Stimulated activated CD4-positive, alpha-beta T cell treated with anti-CD3 and anti-CD28 coated beads, Interleukin-4, amount 100 ng/mL, for 1 hour (primary cell): ENCODE measurements around the gene COL5A1.
"Not testable (repeated sequence)": the region's sequence is repeated elsewhere in the genome, so short reads cannot be mapped to it uniquely, and the experiment has no call there.

ENCODE experiments used
- DNase-seq: peaks from one replicate; pipeline ENCODE4 v3.0.0-alpha.2; 2020

Gene COL5A1

DNA sequence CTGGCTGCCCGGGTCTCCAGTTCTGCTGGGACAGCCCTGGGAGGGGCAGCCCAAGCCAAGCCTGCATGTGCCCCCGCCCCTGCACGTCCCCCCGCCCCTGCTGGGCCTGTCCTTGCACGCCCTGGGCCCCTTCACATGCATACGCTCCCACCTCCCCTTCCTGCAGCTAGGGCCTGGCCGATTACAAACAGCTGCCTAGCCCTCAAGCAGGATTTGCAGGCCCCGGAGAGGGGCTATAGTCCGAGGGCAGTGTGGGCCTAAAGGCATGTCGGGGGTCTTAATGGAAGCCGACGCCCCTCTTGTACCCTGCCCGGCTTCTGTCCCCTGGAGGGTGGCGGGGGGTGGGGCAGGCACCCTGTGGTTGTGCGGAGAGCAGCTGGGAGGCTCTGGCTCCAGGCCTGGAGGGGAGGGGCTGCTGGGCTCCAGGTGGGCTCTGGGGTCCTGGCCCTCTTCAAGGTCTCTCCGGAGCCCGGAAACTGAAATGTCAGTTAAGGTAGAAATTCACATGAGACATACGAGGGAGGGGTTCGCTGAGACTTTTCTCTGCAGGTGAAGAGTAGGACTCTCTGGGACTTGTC is 16.9 kb downstream of the COL5A1 start:
- DNase-seq = no peak

DNA sequence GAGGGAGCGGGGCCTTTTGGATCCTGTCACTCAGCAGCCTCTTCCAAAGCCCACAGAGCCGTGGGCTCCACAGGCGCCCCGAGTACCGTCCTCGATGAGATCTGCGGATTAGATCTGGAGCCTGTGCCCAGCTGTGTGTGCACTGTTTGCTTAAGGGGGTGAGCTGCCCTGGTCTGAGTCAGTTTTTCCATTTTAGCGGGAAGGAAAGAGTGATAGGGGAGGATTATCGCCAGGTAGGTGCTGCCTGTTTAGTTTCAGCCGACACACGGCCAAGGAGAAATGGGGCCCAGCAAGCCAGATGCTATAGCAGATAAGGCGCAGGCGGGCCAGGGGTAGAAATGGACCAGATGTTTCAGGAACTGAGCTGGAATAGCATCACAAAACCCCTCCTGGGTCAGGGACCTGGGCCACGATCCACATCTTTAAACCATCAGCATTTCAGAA is 18.1 kb downstream of the COL5A1 start:
- no peak for DNase-seq

DNA sequence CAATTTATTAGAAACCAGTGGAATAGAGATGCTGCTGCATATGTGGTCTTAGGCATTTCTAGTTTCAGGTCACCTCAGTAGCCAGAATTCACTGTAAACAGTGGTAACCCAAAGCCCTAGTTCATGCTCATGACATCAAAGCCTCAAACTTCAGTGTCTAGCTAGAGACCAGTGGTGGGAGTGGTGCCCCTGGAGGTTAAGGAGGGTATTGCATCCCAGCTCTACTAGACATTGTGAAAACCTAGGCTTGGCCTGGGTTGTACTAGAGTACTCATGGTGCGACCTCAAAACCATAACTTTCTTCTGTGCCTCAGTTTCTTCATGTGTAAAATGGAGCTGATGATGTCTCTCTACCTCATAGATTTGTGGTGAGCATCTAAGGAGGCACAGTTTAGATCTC is 18.8 kb downstream of the COL5A1 start:
- DNase-seq = no peak

DNA sequence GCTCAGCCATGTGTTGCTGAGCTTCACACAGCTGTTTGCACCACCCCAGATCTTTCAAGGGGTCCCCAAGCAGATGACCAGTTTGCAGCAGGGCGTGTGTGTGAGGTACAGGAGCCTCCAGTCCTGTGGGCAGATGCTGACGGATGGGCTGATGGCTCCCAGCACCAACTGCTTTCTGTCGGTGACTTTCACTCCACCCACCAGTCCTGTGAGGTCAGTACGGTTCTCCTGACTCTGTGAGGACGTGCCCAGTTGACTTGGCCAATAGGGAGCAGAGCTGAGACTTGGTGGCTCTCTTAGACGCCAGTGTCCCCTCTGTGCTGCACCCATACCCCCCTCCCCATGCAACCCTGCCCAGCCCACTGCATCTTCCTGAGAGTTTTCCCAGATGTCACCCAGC is 19.7 kb downstream of the COL5A1 start:
- no peak for DNase-seq

DNA sequence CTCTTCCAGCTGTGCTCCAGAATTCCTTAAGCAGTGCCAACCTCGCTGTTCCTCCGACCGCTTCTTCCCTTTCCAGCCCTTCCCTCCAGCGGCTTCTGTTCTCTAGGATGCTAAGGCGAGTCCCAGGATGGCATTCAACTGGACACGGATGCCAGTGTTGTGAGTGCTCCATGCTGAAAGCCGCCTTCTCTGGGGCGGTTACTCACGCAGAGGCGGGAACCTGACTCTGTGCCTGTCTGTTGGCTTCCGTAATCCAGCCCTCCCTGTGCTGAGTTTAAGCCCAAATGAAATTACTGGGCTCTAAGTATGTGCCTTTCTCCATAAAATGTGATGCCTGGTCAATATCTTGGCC is 20.2 kb downstream of the COL5A1 start:
- no peak for DNase-seq

DNA sequence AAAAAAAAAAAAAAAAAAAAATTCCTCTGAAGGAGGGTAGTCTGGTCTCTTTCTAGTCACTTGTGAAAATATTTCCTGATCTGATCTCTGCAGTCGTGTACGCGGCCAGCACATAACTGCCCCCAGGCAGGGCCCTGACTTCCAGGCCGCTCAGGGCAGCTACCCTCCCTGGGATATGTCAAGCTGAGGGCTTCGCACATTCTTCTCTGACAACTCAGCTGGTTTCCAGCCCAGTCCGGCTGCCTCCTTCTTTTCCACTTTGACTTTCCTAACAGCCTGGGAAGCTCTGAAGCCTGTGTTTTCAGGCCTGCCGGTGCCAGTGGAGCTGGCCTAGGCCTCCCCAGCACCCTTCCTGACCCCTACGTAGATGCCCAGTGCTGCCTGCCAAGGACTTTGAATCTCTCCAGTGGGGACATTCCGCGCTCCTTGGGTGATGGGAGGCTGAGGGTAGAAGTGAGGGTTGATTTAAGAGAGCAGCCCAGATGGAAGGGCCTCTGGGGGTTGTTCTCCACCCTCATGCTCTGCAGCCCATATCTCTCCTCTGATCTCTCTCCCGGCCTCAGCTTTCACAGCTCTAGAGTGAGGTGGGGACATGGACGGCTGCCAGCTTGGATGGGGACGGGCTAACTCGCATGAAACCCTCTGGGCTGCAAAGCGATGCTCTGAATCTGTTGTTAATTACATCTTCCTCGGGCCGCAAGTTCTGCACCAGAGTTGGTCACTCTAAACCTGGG is 20.7 kb downstream of the COL5A1 start:
- DNase-seq = no peak

DNA sequence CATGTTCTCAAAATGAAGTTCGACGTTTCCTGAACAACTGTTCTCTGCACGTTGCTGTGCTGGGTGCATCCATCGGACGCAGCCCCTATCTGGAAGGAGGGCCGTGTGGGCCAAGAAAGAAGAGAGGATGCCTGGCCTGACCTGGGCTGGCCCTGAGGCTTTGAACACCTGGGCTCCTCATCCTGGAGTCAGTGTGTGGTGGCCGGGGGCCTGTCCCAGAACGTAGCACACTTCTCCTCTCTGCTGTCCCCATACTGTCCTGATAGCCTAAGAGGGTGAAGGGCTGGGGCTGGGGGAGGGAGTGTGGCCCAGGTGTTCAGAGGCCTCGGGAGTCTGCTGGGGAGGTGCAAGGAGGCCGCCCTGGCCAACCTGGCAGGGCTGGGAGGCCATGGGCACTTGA is 21.5 kb downstream of the COL5A1 start:
- no peak for DNase-seq

DNA sequence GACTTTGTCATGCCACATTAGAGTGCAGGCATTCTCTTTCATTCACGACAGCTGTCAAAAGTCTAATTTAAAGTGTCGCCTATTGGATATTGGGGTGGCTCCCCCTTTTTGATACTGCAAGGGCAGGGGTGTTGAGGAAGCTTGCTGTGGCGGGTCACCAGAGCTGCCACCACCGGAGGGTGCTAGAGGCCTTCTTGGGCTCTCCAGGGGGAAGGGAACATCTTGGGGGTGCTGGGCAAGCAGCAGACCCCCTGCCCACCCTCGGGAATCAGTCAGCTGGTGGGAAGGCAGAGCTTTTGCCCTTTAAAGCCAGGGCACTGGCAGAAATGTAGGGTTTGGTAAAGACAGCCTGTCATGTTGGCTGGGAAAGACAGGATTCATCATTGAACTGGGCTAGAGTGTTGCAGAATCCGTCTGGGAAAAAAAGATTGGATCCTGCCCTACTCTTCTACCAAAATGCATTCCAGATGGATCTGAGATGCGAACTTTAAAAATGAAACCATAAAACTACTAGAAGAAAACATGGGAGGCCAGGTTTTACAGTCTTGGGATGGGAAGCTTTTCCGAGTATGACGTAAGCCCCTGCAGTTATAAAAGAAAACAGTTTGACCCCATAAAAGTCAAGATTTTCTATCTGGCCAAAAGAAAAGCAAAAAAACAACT is 22.3 kb downstream of the COL5A1 start:
- DNase-seq = no peak

DNA sequence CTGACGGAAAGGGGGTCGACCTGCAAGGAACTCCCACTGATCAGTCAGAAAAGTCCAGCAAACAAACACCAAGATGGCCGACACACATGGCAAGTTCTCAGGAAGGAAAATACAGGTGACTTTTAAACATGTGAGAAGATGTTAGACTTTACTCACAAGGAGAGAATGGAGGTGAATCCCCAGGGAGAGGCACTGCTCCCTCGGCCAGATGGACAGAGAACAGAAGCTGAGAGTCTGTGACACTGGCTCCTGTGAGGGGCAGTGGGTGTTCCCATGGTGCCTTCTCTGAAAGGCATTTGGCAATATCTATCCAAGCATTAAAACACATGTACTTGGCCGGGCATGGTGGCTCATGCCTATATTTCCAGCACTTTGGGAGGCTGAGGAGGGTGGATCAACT is 22.8 kb downstream of the COL5A1 start:
- no peak for DNase-seq

DNA sequence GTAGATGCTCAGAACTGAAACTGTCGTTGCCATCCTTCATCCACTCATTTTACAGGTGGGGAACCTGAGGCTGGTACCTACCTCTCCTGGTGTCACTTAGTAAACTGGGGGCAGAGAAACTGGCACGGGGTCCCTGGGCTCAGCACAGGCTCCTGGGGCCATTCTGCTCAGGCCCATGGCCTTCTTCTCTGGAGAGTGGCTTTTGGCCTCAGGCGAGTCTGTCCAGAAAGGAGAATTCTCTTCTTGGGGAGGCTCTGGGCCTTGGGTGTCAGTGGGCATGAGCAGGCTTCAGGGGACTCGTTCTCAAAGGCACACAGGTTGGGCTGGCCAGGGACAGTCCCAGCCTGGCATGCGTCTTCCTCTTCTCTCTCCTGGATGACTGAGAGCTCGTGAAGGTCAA is 24.6 kb downstream of the COL5A1 start:
- no peak for DNase-seq

DNA sequence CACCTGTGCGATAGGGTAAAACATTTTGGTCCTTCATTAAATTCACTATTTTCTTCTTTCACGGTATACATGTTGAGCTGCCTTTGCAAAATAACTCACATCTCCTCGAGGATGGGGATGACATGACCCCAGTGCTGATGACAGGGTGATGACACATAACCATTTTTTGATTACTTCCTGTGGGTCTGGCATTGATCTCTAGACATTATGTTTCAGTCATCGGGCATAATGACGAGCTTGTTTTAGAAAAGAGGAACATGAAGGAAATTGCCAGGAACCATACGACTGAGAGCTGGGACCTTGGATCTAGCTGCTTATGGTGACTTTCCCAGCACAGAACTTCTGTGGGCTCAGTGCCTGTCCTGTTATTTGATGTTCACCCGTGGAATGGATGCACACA is 25.2 kb downstream of the COL5A1 start:
- DNase-seq = no peak

DNA sequence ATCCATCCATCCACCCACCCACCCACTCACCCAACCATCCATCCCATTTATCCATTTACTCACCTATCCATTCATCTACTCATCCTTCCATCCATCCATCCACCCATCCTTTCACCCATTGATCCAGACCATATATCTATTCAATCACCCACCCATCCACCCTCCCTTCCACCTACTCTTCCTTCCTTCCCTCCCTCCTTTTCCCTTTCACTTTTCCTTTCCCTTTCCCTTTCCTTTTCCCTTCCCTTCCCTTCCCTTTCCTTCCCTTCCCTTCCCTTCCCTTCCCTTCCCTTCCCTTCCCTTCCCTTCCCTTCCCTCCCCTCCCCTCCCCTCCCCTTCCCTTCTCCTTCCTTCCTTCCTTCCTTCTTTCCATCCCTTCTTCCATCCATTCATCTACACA is 27.4 kb downstream of the COL5A1 start:
- not testable (repeated sequence) for DNase-seq

DNA sequence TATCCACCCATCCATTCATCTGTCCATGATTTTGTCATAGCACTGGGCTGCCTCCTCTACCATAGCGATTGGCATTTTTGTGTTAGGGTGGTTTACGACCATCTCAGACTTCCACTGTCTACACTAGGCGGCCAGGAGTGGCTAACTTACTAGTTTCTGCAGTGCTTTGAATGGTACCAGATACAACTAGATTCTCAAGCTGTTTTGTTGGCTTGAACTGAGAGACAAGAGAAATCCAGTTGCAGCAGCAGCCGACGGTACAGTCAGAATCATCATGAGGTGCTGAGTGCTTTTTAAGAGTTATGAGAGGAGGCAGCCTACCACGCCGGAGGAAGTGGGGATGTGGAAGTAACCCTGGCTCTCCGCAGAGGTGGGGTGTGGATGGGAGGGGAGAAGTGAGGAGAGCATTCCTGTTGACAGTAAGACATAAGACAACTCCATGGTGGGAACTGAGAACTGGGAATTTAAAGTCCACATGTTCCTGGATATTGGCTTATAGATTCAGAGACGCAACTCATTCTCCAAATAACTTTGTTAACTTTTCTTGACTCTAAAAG is 27.9 kb downstream of the COL5A1 start:
- DNase-seq = no peak

DNA sequence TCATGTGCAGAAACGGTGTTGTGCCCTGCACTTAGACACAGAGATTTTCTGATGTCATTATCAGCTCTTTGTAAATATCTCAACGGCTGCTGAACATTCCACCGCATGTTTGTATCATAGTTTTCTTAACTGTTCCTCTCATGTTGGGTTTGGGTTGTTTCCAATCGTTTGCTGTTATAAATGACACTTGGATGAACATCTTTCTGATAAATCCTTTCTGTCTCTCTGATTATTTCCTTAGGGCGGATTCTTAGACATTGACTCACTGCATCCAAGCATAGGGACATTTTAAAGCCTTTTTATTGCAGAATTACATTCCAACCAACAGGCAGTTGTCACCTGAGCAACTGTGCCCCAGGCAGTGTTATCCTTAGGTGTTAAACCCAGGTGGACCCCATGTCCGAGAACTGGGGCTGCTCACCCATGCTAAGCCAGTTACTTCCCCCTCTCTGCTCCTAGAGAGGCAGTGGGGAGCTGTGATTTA is 28.5 kb downstream of the COL5A1 start:
- DNase-seq = no peak

DNA sequence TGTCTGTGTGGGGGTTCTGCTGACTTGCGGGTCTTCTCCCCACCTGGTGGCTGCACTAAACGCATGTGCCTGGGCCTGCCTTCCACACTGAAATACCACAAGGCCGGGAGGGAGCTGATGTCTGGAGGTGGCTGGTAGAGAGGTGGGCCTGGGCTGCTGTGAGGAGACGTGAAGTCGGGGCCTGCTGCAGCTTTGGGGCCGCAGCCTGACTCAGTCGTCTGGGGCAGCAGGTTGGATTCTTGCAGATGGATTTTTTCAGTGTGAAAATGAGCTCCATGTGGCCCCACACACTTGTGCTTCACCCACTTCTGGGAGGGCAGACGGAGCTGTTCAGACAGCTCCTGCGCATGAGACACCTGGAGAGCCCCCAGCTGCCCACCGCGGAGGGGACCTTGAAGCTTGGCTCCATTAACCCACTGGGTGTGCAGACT is 29.3 kb downstream of the COL5A1 start:
- DNase-seq = no peak

DNA sequence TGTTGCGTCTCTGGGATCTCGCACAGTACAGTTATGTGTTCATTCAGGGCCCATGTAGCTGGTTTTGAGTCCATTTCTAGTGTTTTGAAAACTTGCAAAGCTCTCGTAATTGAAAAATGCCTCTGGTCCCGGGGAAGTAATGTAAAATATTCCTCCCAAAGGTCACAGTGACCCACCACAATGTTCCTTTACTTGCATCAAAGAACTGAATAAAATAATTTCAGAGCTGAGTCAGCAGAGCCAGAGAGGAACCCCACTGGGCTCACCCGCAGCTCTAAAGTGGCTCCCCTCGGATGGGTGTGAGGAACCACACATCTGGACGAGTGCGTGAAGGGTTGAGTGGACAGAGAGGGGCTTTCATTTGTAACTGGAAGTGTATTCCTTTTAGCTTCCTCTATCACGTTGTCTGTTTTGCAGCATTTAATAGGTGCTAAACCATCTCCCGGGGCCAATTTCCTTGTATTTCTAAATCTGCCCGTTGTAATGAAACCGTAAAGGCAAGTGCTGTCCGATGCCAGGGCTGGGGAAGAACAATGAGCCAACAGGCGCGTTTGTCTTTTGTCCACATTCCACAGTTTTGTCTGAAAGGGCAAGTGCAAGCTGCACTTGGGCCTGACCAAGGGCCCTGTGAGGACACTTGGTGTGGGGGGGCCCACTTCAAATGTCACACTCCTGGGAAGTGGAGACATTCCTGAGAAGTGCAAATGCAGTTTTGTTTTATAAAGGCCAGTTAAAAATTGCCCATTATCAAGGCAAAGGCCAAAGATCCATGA is 29.9 kb downstream of the COL5A1 start:
- no peak for DNase-seq

DNA sequence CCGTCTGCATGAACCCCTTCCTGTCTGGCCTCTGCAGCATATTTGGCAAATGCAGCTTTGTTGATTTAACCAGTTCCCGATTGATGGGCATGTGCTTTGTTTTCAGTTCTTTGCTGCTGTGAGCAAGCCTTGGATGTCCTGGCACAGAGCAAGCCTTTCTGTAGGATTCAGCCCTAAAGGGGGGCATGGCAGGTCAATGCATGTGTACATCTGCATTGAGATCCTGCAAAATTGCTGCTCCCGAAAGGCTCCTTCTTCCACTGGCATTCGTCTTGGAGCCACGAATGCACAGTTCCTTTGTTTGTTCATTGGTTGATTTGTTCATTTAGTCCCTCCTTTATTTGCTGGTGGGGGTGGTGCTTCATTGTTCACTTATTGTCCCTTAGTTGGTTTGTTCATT is 34.8 kb downstream of the COL5A1 start:
- no peak for DNase-seq

DNA sequence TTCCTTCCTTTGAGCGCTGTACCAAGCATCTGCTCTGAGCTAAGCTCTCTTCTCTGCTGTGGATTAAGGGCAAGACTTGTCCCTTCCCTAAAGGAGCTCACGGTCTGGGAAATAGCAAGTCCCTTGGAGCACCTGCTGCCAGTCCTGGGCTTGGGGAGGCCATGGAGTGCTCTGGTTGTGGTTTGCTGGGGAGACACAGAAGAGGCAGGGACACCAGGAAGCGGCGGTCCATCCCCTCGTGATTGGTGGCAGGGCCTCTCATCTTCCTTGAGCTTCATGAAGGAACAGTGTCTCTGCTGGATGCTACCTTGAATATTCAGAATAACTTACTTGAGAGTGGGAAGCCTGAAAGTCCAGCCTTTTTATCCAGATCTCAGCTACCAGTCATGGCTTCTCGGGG is 35.3 kb downstream of the COL5A1 start:
- DNase-seq = no peak

DNA sequence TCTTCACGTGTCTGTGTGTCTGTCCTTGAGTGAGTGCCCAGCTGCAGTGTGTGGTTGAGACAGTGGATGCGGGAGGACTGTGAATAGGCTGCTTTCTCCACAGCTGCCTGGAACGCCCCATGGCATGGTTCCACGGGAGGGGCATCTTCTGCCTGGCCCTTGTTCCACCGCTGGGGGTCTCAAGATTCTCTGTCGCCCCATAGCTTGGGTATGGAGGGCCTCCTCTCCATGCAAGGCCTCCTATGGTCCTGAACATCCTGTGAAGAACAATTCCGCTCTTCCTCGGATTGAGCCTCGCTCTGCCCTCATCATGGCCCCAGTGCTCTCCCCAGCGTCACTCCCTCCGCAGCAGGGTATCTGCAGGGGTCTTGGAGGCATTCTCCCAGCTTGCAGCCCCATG is 36.1 kb downstream of the COL5A1 start:
- DNase-seq = no peak

DNA sequence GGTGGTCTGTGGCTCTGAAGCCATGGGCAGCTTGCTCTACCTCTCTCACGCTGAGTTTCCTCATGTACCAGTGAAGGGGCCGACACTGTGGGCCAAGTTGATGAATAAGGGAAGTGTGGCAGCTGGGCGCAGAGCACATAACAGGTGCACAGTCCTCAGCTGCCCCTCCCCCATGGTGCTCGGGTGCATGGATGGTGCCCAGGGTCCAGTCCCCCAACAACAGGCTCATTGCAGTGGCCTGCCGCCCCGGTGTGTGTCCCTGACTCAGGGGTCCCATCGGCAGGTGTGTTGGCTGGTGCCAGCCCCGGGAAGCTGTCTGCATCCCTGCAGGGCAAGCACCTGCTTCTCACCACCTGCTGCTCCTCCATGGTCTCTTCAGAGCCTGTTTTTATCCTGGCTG is 36.6 kb downstream of the COL5A1 start:
- no peak for DNase-seq

DNA sequence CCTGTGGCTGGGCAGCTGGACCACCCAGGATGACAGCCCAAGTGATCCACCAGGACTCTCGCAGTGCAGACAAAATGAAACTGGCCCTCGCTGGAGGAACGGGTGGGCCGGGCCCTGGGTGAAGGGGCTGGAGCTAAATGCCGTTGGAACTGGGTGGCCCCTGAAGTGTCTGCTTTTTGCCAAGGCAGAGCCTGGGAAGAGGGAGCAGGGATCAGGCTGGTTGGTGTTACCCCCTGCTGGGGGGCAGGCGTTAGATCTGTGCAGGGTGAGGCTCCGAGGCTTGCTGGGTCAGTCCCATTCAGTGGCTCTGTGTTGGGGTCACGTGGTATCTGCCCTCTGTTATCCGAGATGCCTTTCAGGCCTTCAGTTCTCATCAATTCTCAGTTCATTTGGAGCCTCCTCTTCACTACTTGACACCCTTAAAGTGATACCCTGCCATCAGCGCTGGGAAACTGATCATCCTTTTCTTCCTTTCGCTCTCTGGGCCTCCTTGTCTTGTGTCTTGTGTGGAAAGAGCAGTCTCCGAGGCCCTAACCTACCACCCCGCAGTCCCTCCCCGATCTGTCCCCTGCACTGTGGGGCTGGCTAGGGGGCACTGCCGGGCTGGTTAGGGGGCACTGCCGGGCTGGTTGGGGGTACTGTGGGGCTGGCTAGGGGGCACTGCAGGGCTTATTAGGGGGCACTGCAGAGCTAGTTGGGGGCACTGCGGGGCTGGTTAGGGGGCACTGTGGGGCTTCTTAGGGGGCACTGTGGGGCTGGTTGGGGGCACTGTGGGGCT is 37.3 kb downstream of the COL5A1 start:
- DNase-seq = no peak

DNA sequence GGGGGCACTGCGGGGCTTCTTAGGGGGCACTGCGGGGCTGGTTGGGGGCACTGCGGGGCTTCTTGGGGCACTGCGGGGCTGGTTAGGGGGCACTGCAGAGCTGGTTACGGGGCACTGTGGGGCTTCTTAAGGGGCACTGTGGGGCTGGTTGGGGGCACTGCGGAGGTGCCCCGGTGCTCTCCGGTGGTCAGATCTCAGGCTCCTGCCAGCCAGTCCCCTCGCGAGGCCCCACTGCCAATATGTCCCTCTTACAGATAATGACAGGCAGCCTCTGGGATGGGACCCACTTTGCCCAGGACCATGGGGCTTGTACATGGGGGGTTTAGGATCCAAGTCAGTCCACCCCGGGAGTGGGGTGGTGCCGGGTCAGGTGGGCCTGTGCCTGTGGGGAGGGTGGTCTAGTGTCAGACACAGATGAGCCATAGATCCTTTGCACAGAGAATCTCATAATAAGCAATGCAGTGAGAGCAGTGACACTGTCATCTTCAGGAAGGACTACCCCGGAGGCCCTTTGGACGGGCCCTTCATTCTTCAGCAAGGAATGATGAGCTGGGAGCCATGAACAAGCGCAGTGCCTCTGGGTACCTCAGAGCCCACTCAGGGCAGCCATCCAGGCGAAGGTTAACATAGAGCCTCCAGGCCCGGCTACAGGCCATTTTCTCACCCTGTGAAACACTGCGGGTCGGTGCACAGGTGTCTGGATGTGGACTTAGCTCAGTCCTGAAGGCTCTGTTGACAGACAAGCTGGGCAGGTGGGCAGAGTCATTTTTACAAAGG is 38.2 kb downstream of the COL5A1 start:
- no peak for DNase-seq
